Measurements from ENCODE around the gene ZNF219. TPM values are rescaled to one million over a fixed set of nuclear protein-coding genes. Genes with fewer than 3 reads are reported as not detected.

ZNF219 gene
- total and polyA plus RNA-seq, 2 of the 13 experiments (the other 11 are each of a cell fraction or from before 2014, with no cell fraction given): 34.5 to 36.6 TPM

DNA sequence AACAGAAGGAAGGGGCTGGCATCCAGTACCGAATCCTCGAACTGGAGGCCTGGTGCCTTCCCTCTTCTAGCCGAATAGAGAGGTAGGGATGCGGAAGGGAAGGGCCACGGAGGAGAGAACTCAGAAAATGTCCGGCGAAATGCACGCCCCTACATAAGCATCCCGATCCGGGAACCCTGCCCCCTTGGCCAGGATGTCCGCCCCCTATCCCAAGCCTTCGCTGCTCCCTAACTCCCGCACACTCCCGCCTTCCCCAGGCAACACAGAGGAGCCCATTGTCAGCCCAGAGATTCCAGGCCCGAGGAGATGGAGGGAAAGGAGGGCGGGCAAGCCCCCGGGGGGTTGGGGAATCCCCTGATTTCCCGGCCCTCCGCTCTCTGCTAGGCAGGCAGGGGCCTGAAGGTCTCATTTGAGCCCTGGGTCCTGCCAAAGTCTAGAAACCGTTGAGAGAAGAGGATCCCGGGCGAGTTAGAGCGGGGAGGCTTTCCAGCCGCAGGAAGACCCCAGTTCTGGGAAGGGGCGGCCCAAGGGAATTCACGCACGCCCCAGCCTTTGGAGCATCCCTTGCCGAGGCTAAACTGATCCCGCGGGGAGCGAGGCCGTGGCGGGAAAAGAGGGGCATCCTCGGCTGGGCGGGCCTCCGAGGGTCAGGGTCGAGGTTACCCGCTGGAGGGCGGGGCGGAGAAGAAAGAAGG, 28.9 kb downstream of the ZNF219 start (continued):
- TF ChIP-seq, protein P1, sequence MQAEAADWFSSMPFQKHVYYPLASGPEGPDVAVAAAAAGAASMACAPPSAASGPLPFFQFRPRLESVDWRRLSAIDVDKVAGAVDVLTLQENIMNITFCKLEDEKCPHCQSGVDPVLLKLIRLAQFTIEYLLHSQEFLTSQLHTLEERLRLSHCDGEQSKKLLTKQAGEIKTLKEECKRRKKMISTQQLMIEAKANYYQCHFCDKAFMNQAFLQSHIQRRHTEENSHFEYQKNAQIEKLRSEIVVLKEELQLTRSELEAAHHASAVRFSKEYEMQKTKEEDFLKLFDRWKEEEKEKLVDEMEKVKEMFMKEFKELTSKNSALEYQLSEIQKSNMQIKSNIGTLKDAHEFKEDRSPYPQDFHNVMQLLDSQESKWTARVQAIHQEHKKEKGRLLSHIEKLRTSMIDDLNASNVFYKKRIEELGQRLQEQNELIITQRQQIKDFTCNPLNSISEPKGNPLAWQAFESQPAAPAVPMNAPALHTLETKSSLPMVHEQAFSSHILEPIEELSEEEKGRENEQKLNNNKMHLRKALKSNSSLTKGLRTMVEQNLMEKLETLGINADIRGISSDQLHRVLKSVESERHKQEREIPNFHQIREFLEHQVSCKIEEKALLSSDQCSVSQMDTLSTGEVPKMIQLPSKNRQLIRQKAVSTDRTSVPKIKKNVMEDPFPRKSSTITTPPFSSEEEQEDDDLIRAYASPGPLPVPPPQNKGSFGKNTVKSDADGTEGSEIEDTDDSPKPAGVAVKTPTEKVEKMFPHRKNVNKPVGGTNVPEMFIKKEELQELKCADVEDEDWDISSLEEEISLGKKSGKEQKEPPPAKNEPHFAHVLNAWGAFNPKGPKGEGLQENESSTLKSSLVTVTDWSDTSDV (CRISPR knock-in tag; IDR thresholded peaks at IDR 0.05): peak; percentile 88; the same call in 1 of the 2 replicates
- TF ChIP-seq RAD51 (IDR thresholded peaks at IDR 0.05; ENCODE audit: borderline replicate concordance) (no peak), TEAD3 (CRISPR knock-in tag; optimal IDR thresholded peaks at IDR 0.05; ENCODE audit: borderline replicate concordance) (no peak), SATB2 (CRISPR knock-in tag; IDR thresholded peaks at IDR 0.05) (no peak), ZNF569 (CRISPR knock-in tag; IDR thresholded peaks at IDR 0.05; ENCODE audit: borderline replicate concordance) (no peak), MIER2 (CRISPR knock-in tag; IDR thresholded peaks at IDR 0.05) (no peak), SIN3A (IDR thresholded peaks at IDR 0.05; ENCODE audit: borderline replicate concordance, low read depth, low read length) (peak; percentile 81; the same call in 1 of the 2 replicates), RXRA (CRISPR knock-in tag; IDR thresholded peaks at IDR 0.05) (peak; percentile 73), NR2F6 (IDR thresholded peaks at IDR 0.05) (peak; percentile 88), NR2F6 (CRISPR knock-in tag; IDR thresholded peaks at IDR 0.05) (peak; percentile 92), IRX3 (CRISPR knock-in tag; IDR thresholded peaks at IDR 0.05; ENCODE audit: borderline replicate concordance, low read depth) (no peak), SP5 (CRISPR knock-in tag; IDR thresholded peaks at IDR 0.05; ENCODE audit: borderline replicate concordance, low read depth) (peak; percentile 41), ZNF274 (CRISPR knock-in tag; IDR thresholded peaks at IDR 0.05) (0 out of 2 replicates have a peak, but pooled peaks have one; percentile 68), SP1 (IDR thresholded peaks at IDR 0.05) (no peak), SP1 (CRISPR knock-in tag; IDR thresholded peaks at IDR 0.05) (peak; percentile 75)
- TF ChIP-seq, protein P2, sequence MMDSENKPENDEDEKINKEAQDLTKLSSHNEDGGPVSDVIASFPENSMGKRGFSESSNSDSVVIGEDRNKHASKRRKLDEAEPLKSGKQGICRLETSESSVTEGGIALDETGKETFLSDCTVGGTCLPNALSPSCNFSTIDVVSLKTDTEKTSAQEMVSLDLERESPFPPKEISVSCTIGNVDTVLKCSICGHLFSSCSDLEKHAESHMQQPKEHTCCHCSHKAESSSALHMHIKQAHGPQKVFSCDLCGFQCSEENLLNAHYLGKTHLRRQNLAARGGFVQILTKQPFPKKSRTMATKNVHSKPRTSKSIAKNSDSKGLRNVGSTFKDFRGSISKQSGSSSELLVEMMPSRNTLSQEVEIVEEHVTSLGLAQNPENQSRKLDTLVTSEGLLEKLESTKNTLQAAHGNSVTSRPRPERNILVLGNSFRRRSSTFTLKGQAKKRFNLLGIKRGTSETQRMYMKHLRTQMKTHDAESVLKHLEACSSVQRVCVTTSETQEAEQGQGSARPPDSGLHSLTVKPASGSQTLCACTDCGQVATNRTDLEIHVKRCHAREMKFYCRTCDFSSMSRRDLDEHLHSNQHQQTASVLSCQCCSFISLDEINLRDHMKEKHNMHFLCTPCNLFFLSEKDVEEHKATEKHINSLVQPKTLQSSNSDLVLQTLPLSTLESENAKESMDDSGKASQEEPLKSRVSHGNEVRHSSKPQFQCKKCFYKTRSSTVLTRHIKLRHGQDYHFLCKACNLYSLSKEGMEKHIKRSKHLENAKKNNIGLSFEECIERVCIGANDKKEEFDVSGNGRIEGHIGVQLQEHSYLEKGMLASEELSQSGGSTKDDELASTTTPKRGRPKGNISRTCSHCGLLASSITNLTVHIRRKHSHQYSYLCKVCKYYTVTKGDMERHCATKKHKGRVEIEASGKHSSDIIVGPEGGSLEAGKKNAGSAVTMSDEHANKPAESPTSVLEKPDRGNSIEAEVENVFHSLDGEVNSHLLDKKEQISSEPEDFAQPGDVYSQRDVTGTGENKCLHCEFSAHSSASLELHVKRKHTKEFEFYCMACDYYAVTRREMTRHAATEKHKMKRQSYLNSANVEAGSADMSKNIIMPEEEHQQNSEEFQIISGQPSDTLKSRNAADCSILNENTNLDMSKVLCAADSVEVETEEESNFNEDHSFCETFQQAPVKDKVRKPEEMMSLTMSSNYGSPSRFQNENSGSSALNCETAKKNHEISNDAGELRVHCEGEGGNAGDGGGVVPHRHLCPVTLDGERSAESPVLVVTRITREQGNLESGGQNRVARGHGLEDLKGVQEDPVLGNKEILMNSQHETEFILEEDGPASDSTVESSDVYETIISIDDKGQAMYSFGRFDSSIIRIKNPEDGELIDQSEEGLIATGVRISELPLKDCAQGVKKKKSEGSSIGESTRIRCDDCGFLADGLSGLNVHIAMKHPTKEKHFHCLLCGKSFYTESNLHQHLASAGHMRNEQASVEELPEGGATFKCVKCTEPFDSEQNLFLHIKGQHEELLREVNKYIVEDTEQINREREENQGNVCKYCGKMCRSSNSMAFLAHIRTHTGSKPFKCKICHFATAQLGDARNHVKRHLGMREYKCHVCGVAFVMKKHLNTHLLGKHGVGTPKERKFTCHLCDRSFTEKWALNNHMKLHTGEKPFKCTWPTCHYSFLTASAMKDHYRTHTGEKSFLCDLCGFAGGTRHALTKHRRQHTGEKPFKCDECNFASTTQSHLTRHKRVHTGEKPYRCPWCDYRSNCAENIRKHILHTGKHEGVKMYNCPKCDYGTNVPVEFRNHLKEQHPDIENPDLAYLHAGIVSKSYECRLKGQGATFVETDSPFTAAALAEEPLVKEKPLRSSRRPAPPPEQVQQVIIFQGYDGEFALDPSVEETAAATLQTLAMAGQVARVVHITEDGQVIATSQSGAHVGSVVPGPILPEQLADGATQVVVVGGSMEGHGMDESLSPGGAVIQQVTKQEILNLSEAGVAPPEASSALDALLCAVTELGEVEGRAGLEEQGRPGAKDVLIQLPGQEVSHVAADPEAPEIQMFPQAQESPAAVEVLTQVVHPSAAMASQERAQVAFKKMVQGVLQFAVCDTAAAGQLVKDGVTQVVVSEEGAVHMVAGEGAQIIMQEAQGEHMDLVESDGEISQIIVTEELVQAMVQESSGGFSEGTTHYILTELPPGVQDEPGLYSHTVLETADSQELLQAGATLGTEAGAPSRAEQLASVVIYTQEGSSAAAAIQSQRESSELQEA (CRISPR knock-in tag; IDR thresholded peaks at IDR 0.05; ENCODE audit: not compliant biosample characterization): peak; percentile 67
- TF ChIP-seq, protein P3, sequence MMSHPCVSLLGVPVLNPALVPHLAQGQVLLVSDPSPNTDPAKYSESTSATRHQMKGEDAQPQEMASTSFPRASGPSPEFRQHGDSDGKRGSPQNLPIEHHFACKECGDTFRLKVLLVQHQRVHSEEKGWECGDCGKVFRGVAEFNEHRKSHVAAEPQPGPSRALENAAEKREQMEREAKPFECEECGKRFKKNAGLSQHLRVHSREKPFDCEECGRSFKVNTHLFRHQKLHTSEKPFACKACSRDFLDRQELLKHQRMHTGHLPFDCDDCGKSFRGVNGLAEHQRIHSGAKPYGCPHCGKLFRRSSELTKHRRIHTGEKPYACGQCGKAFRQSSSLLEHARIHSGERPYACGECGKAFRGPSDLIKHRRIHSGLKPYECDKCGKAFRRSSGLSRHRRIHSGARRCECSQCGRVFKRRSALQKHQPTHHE (CRISPR knock-in tag; IDR thresholded peaks at IDR 0.05; ENCODE audit: borderline replicate concordance): peak; percentile 36; the same call in 1 of the 2 replicates

All from HepG2 (cell line).